Activated T-cell treated with anti-CD3 and anti-CD28 coated beads, Interleukin-2, amount 50 U/mL, for 24 hours (primary cell): ENCODE results near the gene GABRG3.

Experiments
- DNase-seq: peaks from one replicate; pipeline ENCODE4 v3.0.0-alpha.2; 2020
- H3K27ac Mint-ChIP-seq: 2 replicates; pipeline ENCODE4 v1.8.0; 2020; ENCODE audit warnings: mild to moderate bottlenecking, mixed read lengths
- H3K27me3 Mint-ChIP-seq: 2 replicates; pipeline ENCODE4 v1.8.0; 2020; ENCODE audit warnings: mixed read lengths
- H3K36me3 Mint-ChIP-seq: 2 replicates; pipeline ENCODE4 v1.8.0; 2020; ENCODE audit warnings: low read depth, mixed read lengths
- H3K4me1 Mint-ChIP-seq: 2 replicates; pipeline ENCODE4 v1.8.0; 2020; ENCODE audit warnings: low read depth, mixed read lengths
- H3K4me3 Mint-ChIP-seq: 2 replicates; pipeline ENCODE4 v1.8.0; 2020; ENCODE audit warnings: mild to moderate bottlenecking, moderate library complexity, mixed read lengths
- H3K9me3 Mint-ChIP-seq: 2 replicates; pipeline ENCODE4 v1.8.0; 2020; ENCODE audit warnings: mixed read lengths

The GABRG3 gene

GRCh38 chr15:27258287-27258686 lies 287.3 kb downstream of the GABRG3 start:
- Mint-ChIP-seq H3K36me3 (no peaks in the 10 kb centered on the region), H3K9me3 (peaks cover 12% of the 10 kb centered on the region), H3K4me3 (no peak overlapping the region), H3K27me3 (no peaks in the 10 kb centered on the region), H3K4me1 (no peaks in the 10 kb centered on the region), H3K27ac (no peak overlapping the region)
- no peak for DNase-seq

DNA sequence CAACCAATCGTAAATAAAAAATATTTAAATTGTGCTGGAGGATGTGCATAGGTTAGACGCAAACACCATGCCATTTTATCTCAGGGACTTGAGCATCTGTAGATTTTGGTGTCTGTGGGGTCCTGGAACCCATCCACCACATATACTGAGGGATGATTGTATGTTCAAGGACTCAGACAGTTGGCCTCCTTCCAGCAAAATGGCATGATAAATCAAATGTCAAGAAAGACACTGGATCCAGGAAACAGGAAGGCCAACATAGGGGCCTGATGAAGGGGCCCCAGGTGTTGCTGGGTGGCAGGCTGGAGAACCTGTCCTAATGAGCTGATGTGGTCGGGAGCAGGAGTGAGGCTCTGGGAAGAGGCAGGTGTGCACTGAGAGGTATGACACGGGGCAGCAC lies 289.5 kb downstream of the GABRG3 start:
- no peak for DNase-seq
- H3K27ac Mint-ChIP-seq, result no peak overlapping the region
- H3K27me3 Mint-ChIP-seq, result no peaks in the 10 kb centered on the region
- H3K4me3 Mint-ChIP-seq, result no peak overlapping the region
- no peaks in the 10 kb centered on the region for H3K36me3 Mint-ChIP-seq
- no peaks in the 10 kb centered on the region for H3K4me1 Mint-ChIP-seq
- H3K9me3 Mint-ChIP-seq, result peaks cover 12% of the 10 kb centered on the region

- H3K36me3 Mint-ChIP-seq, result no peaks in the 10 kb centered on the region
- no peak overlapping the region for H3K4me3 Mint-ChIP-seq
Measured at GRCh38 chr15:27268923-27269322, 297.9 kb downstream of the GABRG3 start.

GRCh38 chr15:27271258-27271657 lies 300.3 kb downstream of the GABRG3 start:
- H3K27ac Mint-ChIP-seq, result no peak overlapping the region
- no peak for DNase-seq
- no peak overlapping the region for H3K4me3 Mint-ChIP-seq
- H3K36me3 Mint-ChIP-seq, result no peaks in the 10 kb centered on the region
- H3K27me3 Mint-ChIP-seq, result no peaks in the 10 kb centered on the region
- H3K9me3 Mint-ChIP-seq, result peaks cover 23% of the 10 kb centered on the region
- H3K4me1 Mint-ChIP-seq, result no peaks in the 10 kb centered on the region

More at GRCh38 chr15:27268923-27269322, 297.9 kb downstream of the GABRG3 start:
- H3K4me1 Mint-ChIP-seq, result no peaks in the 10 kb centered on the region
- H3K27ac Mint-ChIP-seq, result no peak overlapping the region
- H3K9me3 Mint-ChIP-seq, result peaks cover 24% of the 10 kb centered on the region
- no peak for DNase-seq
- H3K27me3 Mint-ChIP-seq, result no peaks in the 10 kb centered on the region

GRCh38 chr15:27272427-27272826 lies 301.4 kb downstream of the GABRG3 start:
- Mint-ChIP-seq H3K36me3 (no peaks in the 10 kb centered on the region), H3K27ac (no peak overlapping the region), H3K27me3 (no peaks in the 10 kb centered on the region), H3K9me3 (peaks cover 16% of the 10 kb centered on the region), H3K4me3 (no peak overlapping the region), H3K4me1 (no peaks in the 10 kb centered on the region)
- no peak for DNase-seq

DNA sequence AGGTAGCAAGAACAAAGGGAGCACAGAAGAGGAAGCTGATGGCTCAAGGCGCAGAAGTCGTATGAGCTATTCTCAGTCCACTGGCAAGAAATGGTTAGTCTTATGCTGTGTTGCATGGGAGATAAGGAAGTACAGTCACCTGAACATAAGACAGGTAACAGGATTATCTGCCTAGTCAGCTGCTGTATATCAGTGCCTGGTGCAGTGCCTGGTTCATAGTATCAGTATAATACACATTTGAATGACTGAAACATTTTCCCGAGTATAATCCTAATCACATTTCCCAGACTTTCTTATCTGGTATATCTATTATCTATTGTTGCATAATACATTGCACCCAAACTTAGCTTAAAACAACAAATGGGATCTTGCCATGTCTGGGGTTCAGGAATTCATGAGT lies 302.5 kb downstream of the GABRG3 start:
- no peak for DNase-seq
- no peaks in the 10 kb centered on the region for H3K4me1 Mint-ChIP-seq
- H3K36me3 Mint-ChIP-seq, result no peaks in the 10 kb centered on the region
- no peak overlapping the region for H3K27ac Mint-ChIP-seq
- peaks cover 14% of the 10 kb centered on the region for H3K9me3 Mint-ChIP-seq
- no peaks in the 10 kb centered on the region for H3K27me3 Mint-ChIP-seq
- no peak overlapping the region for H3K4me3 Mint-ChIP-seq

GRCh38 chr15:27278761-27279160 lies 307.8 kb downstream of the GABRG3 start:
- DNase-seq, result no peak

DNA sequence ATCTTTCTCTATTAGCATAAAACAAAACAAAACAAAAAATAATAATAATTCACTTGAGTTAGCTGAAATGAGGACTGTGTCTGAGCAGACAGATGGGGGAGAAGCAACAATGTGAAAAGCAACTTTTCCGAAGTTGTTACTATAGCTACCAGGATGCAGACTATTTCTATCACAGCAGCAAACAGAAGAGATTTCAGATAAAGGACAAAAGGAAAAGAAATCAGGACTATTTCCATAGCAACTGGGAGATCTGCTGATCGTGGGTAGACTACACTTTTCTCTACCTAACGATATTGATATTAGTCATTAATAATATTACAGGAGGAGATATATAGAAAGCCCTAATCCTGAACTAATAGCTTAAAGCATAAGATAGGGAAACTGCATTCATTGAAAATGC lies 321.7 kb downstream of the GABRG3 start:
- Mint-ChIP-seq H3K27me3 (no peaks in the 10 kb centered on the region), H3K4me1 (no peaks in the 10 kb centered on the region), H3K9me3 (peaks cover 3% of the 10 kb centered on the region), H3K27ac (no peak overlapping the region), H3K4me3 (no peak overlapping the region), H3K36me3 (no peaks in the 10 kb centered on the region)
- DNase-seq, result no peak

More at GRCh38 chr15:27278761-27279160, 307.8 kb downstream of the GABRG3 start:
- Mint-ChIP-seq H3K36me3 (no peaks in the 10 kb centered on the region), H3K9me3 (peaks cover 7% of the 10 kb centered on the region), H3K27ac (no peak overlapping the region), H3K4me1 (no peaks in the 10 kb centered on the region), H3K4me3 (no peak overlapping the region), H3K27me3 (no peaks in the 10 kb centered on the region)

DNA sequence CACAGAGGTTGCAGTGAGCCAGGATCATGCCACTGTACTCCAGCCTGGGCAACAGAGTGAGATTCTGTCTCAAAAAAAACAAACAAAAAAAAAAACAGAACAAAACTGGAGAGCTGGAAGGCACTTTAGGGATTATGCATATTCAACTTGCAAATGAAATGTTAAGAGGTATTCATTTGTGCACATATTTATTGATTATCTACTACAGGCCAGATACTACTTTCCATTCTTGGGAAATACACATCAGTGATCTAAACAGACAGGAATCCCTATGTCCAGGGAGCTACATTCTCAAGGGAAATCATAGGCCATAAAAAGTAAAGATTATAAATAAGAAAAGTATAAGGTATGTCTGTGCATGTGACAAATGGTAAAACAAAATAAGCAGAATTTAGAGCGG lies 322.6 kb downstream of the GABRG3 start:
- no peaks in the 10 kb centered on the region for H3K4me1 Mint-ChIP-seq
- DNase-seq, result no peak
- H3K4me3 Mint-ChIP-seq, result no peak overlapping the region
- H3K27me3 Mint-ChIP-seq, result no peaks in the 10 kb centered on the region
- no peak overlapping the region for H3K27ac Mint-ChIP-seq
- peaks cover 3% of the 10 kb centered on the region for H3K9me3 Mint-ChIP-seq
- H3K36me3 Mint-ChIP-seq, result no peaks in the 10 kb centered on the region

DNA sequence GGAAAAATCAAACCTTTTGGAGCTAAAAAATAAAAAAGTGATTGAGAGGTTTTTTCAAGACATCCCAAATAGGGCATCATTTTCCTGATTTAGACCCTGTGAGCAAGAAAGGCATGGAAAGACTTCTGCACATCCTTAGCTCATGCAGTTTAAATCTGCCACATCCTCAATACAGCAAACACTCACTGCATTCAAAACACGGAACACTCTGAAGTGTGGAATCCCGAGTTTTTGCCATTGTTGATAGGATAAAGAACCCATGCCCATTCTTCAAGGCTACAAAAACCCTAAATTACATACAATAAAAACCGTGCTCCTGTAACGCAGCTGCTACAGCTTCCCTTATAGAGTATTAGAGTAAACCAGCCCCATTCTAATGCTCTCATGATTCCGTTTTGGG lies 346.8 kb downstream of the GABRG3 start:
- Mint-ChIP-seq H3K4me3 (no peak overlapping the region), H3K36me3 (no peaks in the 10 kb centered on the region), H3K27me3 (no peaks in the 10 kb centered on the region), H3K27ac (no peak overlapping the region), H3K9me3 (peaks cover 9% of the 10 kb centered on the region), H3K4me1 (no peaks in the 10 kb centered on the region)
- no peak for DNase-seq

DNA sequence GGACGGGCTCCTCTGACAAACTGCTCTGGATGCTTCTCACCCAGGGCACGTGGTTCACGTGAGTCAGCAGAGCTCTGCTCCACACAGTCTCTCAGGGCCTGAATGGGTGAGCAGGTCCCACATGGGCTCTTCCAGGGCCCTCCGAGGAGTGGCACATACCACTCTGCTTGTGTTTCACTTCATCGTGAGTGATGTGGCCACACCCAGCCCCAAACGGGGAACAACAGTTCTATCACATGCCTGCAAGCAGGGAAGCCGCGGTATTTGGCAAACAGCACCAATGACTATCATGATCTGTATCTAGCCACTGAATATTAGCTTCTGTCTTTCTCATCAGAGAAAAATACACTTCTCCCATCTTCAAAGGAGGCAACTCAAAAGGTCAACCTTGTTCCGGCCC lies 352.8 kb downstream of the GABRG3 start:
- Mint-ChIP-seq H3K9me3 (peaks cover 14% of the 10 kb centered on the region), H3K27me3 (no peaks in the 10 kb centered on the region), H3K36me3 (no peaks in the 10 kb centered on the region), H3K27ac (no peak overlapping the region), H3K4me1 (no peaks in the 10 kb centered on the region), H3K4me3 (no peak overlapping the region)
- DNase-seq, result no peak

GRCh38 chr15:27324886-27325615 lies 354.1 kb downstream of the GABRG3 start:
- Mint-ChIP-seq H3K4me1 (no peaks in the 10 kb centered on the region), H3K36me3 (no peaks in the 10 kb centered on the region), H3K9me3 (peaks cover 11% of the 10 kb centered on the region), H3K27ac (no peak overlapping the region), H3K27me3 (no peaks in the 10 kb centered on the region), H3K4me3 (no peak overlapping the region)
- no peak for DNase-seq

- no peaks in the 10 kb centered on the region for H3K27me3 Mint-ChIP-seq
- H3K27ac Mint-ChIP-seq, result no peak overlapping the region
Measured at GRCh38 chr15:27327467-27328025, 356.6 kb downstream of the GABRG3 start.

GRCh38 chr15:27328186-27328585 lies 357.2 kb downstream of the GABRG3 start:
- Mint-ChIP-seq H3K27me3 (no peaks in the 10 kb centered on the region), H3K4me3 (no peak overlapping the region), H3K4me1 (no peaks in the 10 kb centered on the region), H3K27ac (no peak overlapping the region), H3K9me3 (peaks cover 8% of the 10 kb centered on the region), H3K36me3 (no peaks in the 10 kb centered on the region)
- DNase-seq, result no peak

More at GRCh38 chr15:27327467-27328025, 356.6 kb downstream of the GABRG3 start:
- Mint-ChIP-seq H3K4me1 (no peaks in the 10 kb centered on the region), H3K9me3 (peaks cover 9% of the 10 kb centered on the region), H3K4me3 (no peak overlapping the region), H3K36me3 (no peaks in the 10 kb centered on the region)
- no peak for DNase-seq

GRCh38 chr15:27328608-27329007 lies 357.6 kb downstream of the GABRG3 start:
- Mint-ChIP-seq H3K36me3 (no peaks in the 10 kb centered on the region), H3K9me3 (peaks cover 4% of the 10 kb centered on the region), H3K27ac (no peak overlapping the region), H3K4me3 (no peak overlapping the region), H3K27me3 (no peaks in the 10 kb centered on the region), H3K4me1 (no peaks in the 10 kb centered on the region)
- DNase-seq, result no peak
